GM12874 (cell line): ENCODE measurements around the gene SLC23A1.

ENCODE experiments used
- TF ChIP-seq, protein P1 (sequence below): IDR thresholded peaks from 2 replicates; pipeline ENCODE4 v1.5.1; 2011; ENCODE audit warnings: low read depth, mild to moderate bottlenecking, control low read depth, low read length, moderate library complexity; ENCODE audit not compliant: insufficient read depth

The SLC23A1 gene

DNA sequence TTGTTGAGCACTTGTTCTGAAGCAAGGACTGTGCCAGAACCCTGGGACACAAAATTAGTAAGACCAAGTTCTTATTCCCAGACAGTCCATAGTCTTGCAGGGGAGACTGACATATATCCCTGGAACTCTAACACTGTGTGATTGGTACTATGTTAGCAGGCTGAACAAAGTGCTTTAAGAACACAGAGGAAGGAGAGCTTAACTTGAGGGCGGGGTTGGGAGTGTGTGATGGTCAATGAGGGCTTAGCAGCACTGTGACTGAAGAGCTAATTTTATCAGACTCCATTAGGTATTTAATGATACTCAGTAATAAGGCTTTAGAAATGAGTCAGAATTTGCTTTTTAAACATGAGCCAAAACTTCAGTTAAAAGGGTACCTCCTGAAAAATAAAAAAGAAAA, 35.7 kb upstream of the SLC23A1 start:
- TF ChIP-seq, protein P1, sequence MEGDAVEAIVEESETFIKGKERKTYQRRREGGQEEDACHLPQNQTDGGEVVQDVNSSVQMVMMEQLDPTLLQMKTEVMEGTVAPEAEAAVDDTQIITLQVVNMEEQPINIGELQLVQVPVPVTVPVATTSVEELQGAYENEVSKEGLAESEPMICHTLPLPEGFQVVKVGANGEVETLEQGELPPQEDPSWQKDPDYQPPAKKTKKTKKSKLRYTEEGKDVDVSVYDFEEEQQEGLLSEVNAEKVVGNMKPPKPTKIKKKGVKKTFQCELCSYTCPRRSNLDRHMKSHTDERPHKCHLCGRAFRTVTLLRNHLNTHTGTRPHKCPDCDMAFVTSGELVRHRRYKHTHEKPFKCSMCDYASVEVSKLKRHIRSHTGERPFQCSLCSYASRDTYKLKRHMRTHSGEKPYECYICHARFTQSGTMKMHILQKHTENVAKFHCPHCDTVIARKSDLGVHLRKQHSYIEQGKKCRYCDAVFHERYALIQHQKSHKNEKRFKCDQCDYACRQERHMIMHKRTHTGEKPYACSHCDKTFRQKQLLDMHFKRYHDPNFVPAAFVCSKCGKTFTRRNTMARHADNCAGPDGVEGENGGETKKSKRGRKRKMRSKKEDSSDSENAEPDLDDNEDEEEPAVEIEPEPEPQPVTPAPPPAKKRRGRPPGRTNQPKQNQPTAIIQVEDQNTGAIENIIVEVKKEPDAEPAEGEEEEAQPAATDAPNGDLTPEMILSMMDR: no peak

GRCh38 chr5:139417214-139417613, 34.1 kb upstream of the SLC23A1 start:
- TF ChIP-seq, protein P1: no peak

GRCh38 chr5:139416651-139417050, 33.6 kb upstream of the SLC23A1 start:
- TF ChIP-seq, protein P1: no peak

DNA sequence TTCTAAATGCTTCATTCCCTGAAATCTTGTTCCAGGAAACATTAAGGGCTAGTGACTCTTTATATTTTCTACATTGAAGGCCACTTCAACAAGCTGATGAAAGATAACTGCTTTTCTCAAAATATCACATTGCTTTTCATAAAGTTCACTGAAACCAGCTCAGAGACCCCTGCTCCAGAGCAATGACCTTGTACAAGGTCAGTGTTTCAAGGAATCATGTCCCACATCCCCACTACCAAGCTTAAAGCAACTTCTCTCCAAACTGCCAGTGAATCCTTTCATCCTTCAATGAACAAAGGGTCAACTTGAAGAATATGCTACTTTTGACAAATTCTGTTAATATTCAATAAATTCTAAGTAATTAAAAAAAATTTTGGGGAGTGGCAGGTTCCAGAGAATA, 32.8 kb upstream of the SLC23A1 start:
- TF ChIP-seq, protein P1: no peak

DNA sequence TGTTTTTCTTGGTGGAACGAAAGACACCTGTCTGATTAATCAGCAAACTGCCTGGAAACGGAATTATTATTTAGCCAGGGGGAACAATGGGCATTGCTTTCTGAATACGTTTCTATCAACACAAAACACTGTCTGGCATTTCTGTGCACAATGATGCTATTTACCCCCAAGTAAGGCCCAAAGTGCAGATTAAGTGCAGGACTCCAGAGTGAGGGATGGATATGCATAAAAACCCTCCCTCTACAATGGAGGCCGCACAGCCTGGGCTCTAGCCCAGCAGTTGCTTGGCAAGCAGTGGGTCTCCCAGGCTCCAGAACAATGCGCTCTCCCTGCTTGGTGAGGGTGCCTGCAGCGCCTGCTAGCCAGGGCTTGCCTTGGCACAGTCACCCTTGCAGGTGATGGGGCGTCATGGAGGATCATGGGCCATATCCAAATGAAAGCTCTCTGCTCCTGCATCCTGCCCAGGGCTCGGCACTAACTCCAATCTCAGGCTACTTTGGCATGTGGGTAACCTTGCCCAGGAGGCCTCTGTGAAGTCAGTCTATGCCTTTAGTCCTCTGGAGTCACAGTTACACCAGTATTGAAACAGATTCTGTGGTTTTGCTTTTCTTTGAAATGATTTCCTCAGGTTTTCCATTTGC, 32.2 kb upstream of the SLC23A1 start:
- TF ChIP-seq, protein P1: no peak

GRCh38 chr5:139414581-139415130, 31.6 kb upstream of the SLC23A1 start:
- TF ChIP-seq, protein P1: no peak

DNA sequence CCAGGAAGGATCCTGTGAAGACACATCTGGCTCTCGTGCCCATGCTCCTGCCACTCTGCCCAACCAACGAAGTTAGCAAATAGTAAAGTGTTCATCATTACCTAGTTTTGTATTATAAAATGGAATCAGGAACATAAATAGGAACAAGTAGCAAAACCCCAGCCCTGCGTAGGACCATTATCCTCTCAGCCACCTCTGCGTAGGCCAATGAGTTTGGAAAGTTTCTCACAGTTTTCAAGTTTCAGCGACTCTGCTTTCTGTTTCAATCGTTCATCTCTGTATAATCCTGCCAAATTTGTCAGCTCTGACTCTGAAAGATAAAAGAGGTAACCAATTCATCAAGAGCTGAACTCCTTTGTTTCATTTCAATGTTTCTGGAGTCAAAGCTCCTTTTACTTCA, 30.9 kb upstream of the SLC23A1 start:
- TF ChIP-seq, protein P1: no peak
